ENCODE results near the gene UBA7. TPM values are rescaled to one million over a fixed set of nuclear protein-coding genes. Genes with fewer than 3 reads are reported as not detected.

Gene UBA7
- total and polyA plus RNA-seq, 2 donors (not counting 3 experiments of a cell fraction or from before 2014, with no cell fraction given) = 57.4 to 80.7 TPM

DNA sequence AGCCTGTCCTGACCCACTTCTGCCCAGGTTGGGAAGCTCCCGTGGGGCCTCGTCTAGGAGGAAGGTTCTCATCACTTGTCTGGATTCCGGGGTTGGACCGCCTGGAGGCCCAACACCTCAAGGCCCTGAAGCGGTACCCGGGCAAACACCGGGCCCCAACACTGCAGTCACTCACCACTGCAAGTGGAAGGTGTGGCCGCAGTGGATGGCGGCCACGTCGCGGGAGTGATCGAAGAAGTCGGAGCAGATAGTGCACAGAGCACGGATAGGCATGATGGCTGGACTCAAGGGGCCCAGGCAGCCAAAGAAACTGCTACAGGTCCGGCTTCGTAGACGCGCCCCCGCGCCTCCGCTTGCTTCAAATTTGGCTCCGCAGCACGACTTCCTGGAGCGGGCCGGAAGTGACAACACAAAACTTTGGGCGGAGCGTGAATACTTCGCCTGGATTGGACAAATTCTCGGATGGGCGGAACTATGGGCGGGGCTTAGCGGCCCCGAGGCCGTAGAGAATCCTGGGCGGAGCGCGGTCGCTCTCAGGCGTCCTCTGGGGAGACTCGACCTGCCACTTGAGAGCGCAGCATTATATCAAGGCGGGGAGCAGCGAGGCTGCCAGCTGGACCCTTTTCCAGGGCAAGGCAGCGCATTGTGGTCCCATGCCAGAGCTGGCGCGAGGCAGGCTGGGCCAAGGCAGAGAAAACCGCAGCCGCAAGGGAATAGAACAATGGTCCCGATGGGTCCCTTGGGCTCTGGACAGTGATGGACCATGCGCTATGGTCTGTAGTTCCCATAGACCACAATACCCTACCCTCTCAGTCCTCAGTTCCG, 42.6 kb upstream of the UBA7 start, which contains the start of gene TRAIP:
Gene TRAIP (minus strand): TSS at position 384 of the 825 bp plus-strand sequence. CDS start 111 bp downstream, at position 273.
- H3K9ac ChIP-seq (replicated peaks; ENCODE audit: extremely low read depth, insufficient read depth, low read length) = peak within 1 kb of the TSS; percentile 52
- ChIA-PET CTCF (interaction anchor here (1.2 to 1.3 kb wide), 2 partner anchors 12 to 53 kb away, joined by 3 to 5 read pairs; partner anchors contain the start of gene INKA1), POLR2A (no interaction called here)
- peak within 1 kb of the TSS; percentile 84 for H3K4me2 ChIP-seq (ENCODE audit: insufficient read depth, low read length)
- H2AFZ ChIP-seq (ENCODE audit: low read depth, low read length) = peak within 1 kb of the TSS; percentile 97
- BruUV-seq (replicated peaks) = TSS peak; percentile 59
- FAIRE-seq (peak; percentile 99), DNase-seq (ENCODE audit: low read depth, low spot score) (peak; percentile 97)
- no peaks in the 10 kb centered on the region for H3K9me1 ChIP-seq (replicated peaks; ENCODE audit: control insufficient read depth, extremely low read depth, insufficient read depth, low read length)
- TF ChIP-seq POLR2AphosphoS5 (IDR thresholded peaks at IDR 0.05; ENCODE audit: insufficient read depth, low read depth, low read length) = peak; percentile 45
- TF ChIP-seq, protein P1, sequence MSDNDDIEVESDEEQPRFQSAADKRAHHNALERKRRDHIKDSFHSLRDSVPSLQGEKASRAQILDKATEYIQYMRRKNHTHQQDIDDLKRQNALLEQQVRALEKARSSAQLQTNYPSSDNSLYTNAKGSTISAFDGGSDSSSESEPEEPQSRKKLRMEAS (IDR thresholded peaks at IDR 0.05; ENCODE audit: insufficient read depth, insufficient read length) = peak; percentile 33
- no peak for TF ChIP-seq EZH2 (IDR thresholded peaks at IDR 0.05; ENCODE audit: borderline replicate concordance, low read depth, low read length, severe bottlenecking)
- TF ChIP-seq POLR2A (IDR thresholded peaks at IDR 0.05; ENCODE audit: low read depth, low read length) = peak; percentile 72
- no peaks in the 10 kb centered on the region for H3K27me3 ChIP-seq (ENCODE audit: control insufficient read depth in 2 of 2, insufficient read depth in 2 of 2, low read length in 2 of 2)
- no peak within 1 kb of the TSS for H3K27ac ChIP-seq (ENCODE audit: insufficient read depth, low read depth, low read length)
- intact Hi-C loops (cut with micrococcal nuclease) = loop anchor here (2.0 kb wide), 1 partner anchor 50 kb away; no protein-coding TSS in a partner anchor
- H3K79me2 ChIP-seq (ENCODE audit: control insufficient read depth, insufficient read depth, low read length) = peaks cover 3% of the 10 kb centered on the region
- peak within 1 kb of the TSS; percentile 41 to 64 (median 54) for H3K4me3 ChIP-seq (replicated peaks in 1 of 3; ENCODE audit: insufficient read depth in 1 of 3, low read depth in 1 of 3, low read length in 3 of 3)
- no peaks in the 10 kb centered on the region for H4K20me1 ChIP-seq (replicated peaks; ENCODE audit: control insufficient read depth, extremely low read depth, insufficient read depth, low read length)
- dilution Hi-C loops (cut with MboI; ENCODE audit: extremely low pct_ligation_motif_present, low sequenced_read_pairs) = no loop called here
- no peaks in the 10 kb centered on the region for H3K36me3 ChIP-seq (ENCODE audit: control insufficient read depth in 2 of 2, extremely low read depth in 1 of 2, insufficient read depth in 2 of 2, low read length in 2 of 2)
- peaks cover 12% of the 10 kb centered on the region for H3K4me1 ChIP-seq (ENCODE audit: control insufficient read depth, extremely low read depth, insufficient read depth, low read length)
- H3K9me3 ChIP-seq (replicated peaks; ENCODE audit: control insufficient read depth, insufficient read depth, low read length) = no peaks in the 10 kb centered on the region

DNA sequence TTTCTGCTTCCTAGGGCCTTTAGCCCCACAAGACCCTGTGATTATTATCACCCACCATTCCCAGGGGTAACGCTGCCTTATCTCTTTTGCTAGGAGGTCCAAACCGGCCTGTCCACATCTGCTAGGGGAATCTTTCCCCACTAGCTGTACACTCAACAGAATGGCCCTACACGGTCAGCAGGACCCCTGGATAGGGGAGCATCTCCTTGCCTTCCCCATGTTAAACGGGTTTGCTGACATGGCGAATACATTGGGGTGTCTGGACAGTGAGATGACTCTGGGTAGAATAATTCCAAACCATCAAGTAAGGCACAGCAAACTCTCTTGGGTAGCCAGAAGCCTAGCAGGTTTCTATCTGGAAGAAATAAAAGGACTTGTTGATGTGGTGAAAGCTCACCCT, 41.9 kb upstream of the UBA7 start:
- no peaks in the 10 kb centered on the region for H3K9me1 ChIP-seq (replicated peaks; ENCODE audit: control insufficient read depth, extremely low read depth, insufficient read depth, low read length)
- no peak overlapping the region for H2AFZ ChIP-seq (ENCODE audit: low read depth, low read length)
- H3K27me3 ChIP-seq (ENCODE audit: control insufficient read depth in 2 of 2, insufficient read depth in 2 of 2, low read length in 2 of 2) = no peaks in the 10 kb centered on the region
- no peaks in the 10 kb centered on the region for H4K20me1 ChIP-seq (replicated peaks; ENCODE audit: control insufficient read depth, extremely low read depth, insufficient read depth, low read length)
- H3K27ac ChIP-seq (ENCODE audit: insufficient read depth, low read depth, low read length) = no peak overlapping the region
- ChIA-PET POLR2A (no interaction called here), CTCF (interaction anchor here (1.2 kb wide), 1 partner anchor 52 kb away, joined by 3 read pairs; the partner anchor contains the start of gene INKA1)
- H3K4me3 ChIP-seq (replicated peaks in 1 of 3; ENCODE audit: insufficient read depth in 1 of 3, low read depth in 1 of 3, low read length in 3 of 3) = peak overlapping the region; percentile 41 to 64 (median 54)
- FAIRE-seq = peak; percentile 26
- BruUV-seq (replicated peaks) = no TSS peak
- no peaks in the 10 kb centered on the region for H3K36me3 ChIP-seq (ENCODE audit: control insufficient read depth in 2 of 2, extremely low read depth in 1 of 2, insufficient read depth in 2 of 2, low read length in 2 of 2)
- no peak for TF ChIP-seq MYC (IDR thresholded peaks at IDR 0.05; ENCODE audit: low read depth, low read length)
- TF ChIP-seq JUN (IDR thresholded peaks at IDR 0.05; ENCODE audit: borderline replicate concordance, insufficient read depth, insufficient read length, low read depth) = no peak
- H3K4me2 ChIP-seq (ENCODE audit: insufficient read depth, low read length) = peak overlapping the region; percentile 84
- no peaks in the 10 kb centered on the region for H3K9me3 ChIP-seq (replicated peaks; ENCODE audit: control insufficient read depth, insufficient read depth, low read length)
- peak overlapping the region; percentile 52 for H3K9ac ChIP-seq (replicated peaks; ENCODE audit: extremely low read depth, insufficient read depth, low read length)
- intact Hi-C loops (cut with micrococcal nuclease) = loop anchor here (2.0 kb wide), 1 partner anchor 51 kb away; no protein-coding TSS in a partner anchor
- peaks cover 3% of the 10 kb centered on the region for H3K79me2 ChIP-seq (ENCODE audit: control insufficient read depth, insufficient read depth, low read length)
- DNase-seq (ENCODE audit: low read depth, low spot score) = no peak
- H3K4me1 ChIP-seq (ENCODE audit: control insufficient read depth, extremely low read depth, insufficient read depth, low read length) = peaks cover 12% of the 10 kb centered on the region
- dilution Hi-C loops (cut with MboI; ENCODE audit: extremely low pct_ligation_motif_present, low sequenced_read_pairs) = no loop called here
